ENCODE results near the gene REELD1.

The REELD1 gene

GRCh38 chr4:146193628-146194027 is 20.7 kb upstream of the REELD1 start:
- H3K27ac ChIP-seq: no peak overlapping the region

GRCh38 chr4:146194212-146194611 is 20.1 kb upstream of the REELD1 start:
- no peak overlapping the region for H3K27ac ChIP-seq
- TF ChIP-seq CTCF (IDR thresholded peaks at IDR 0.05) (no peak), ZFX (IDR thresholded peaks at IDR 0.05; ENCODE audit: borderline replicate concordance) (no peak)

More at GRCh38 chr4:146193628-146194027, 20.7 kb upstream of the REELD1 start:
- TF ChIP-seq ZFX (IDR thresholded peaks at IDR 0.05; ENCODE audit: borderline replicate concordance) (no peak), CTCF (IDR thresholded peaks at IDR 0.05) (no peak)

GRCh38 chr4:146202665-146203064 is 11.7 kb upstream of the REELD1 start:
- no peak for TF ChIP-seq ZFX (IDR thresholded peaks at IDR 0.05; ENCODE audit: borderline replicate concordance)
- H3K27ac ChIP-seq: no peak overlapping the region

- no peak overlapping the region for H3K27ac ChIP-seq
- TF ChIP-seq CTCF (IDR thresholded peaks at IDR 0.05) (no peak), ZFX (IDR thresholded peaks at IDR 0.05; ENCODE audit: borderline replicate concordance) (no peak)
These were observed 6.9 kb upstream of the REELD1 start for GRCh38 chr4:146207410-146207809.

GRCh38 chr4:146210890-146211289 is 3.4 kb upstream of the REELD1 start:
- H3K27ac ChIP-seq: no peak overlapping the region
- TF ChIP-seq CTCF (IDR thresholded peaks at IDR 0.05): no peak
- TF ChIP-seq ZFX (IDR thresholded peaks at IDR 0.05; ENCODE audit: borderline replicate concordance): no peak

GRCh38 chr4:146211440-146211839 is 2.9 kb upstream of the REELD1 start:
- no peak for TF ChIP-seq CTCF (IDR thresholded peaks at IDR 0.05)
- no peak for TF ChIP-seq ZFX (IDR thresholded peaks at IDR 0.05; ENCODE audit: borderline replicate concordance)

GRCh38 chr4:146212781-146213180 is 1.6 kb upstream of the REELD1 start:
- TF ChIP-seq ZFX (IDR thresholded peaks at IDR 0.05; ENCODE audit: borderline replicate concordance) (no peak), CTCF (IDR thresholded peaks at IDR 0.05) (no peak)
- no peak overlapping the region for H3K27ac ChIP-seq

More at GRCh38 chr4:146211440-146211839, 2.9 kb upstream of the REELD1 start:
- no peak overlapping the region for H3K27ac ChIP-seq

GRCh38 chr4:146222313-146222712 is 8.0 kb downstream of the REELD1 start:
- no peak overlapping the region for H3K27ac ChIP-seq
- no peak for TF ChIP-seq CTCF (IDR thresholded peaks at IDR 0.05)
